ENCODE data around the gene GREM1.

The GREM1 gene

GRCh38 chr15:32790352-32790999 lies 72.7 kb downstream of the GREM1 start:
- no peak for DNase-seq

DNA sequence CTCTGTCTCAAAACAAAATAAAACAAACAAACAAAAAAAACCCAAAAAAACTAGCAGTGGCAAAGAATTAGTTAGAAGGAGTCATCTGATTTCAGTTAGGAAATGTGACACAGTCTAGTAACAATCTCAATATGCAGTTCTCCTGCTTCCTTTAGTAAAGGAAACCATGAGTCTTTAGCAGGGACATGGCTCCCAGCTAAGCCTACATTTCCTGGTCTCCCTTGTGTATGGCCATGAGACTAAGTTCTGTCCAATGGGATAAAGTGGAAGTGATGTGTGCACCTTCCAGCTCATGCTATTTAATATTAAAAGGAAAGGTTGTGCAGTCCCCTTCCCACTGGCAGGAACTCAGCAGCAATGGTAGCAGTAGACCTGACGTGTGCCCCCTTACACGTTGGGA lies 74.6 kb downstream of the GREM1 start:
- no peak for DNase-seq
